Right lung (tissue), 5 donors: Measurements from ENCODE around the gene ZNF738. TPM values are rescaled to one million over a fixed set of nuclear protein-coding genes. Genes with fewer than 3 reads are reported as not detected.

ENCODE experiments used
- DNase-seq, 2 donors: peaks; one replicate each; pipeline ENCODE4 v3.0.0-alpha.2; 2013
- polyA plus RNA-seq, 5 donors: library from polyadenylated mRNA; unstranded; fragments of 120-200 nt; gene quantifications; one replicate each; pipeline versions ENCODE4 v1.2.1 to v1.2.3, GENCODE V29; 2013; ENCODE audit warnings: inconsistent platforms in 1 of 5, low replicate concordance in 1 of 5; ENCODE audit not compliant: insufficient read length in 5 of 5, insufficient read depth in 1 of 5

The ZNF738 gene
- polyA plus RNA-seq, 5 donors: 28.3 to 49.3 (median 40.4) TPM

DNA sequence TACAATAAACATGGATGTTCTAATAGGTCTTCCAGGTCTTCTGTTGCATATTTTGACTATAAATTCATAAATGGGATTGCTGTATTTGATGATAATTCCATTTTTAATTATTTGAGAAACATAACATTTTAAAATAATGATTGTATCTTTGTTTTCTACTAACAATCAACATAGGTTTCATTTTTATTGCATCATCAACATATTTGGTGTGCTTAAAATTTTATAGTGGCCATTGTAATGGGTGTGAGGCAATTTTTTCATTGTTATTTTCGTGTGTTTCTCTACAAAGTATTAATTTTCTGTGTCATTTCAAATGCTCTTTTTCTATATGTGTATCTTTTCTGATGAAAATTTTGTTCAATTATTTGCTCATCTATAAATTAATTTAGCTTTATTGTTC lies 51.4 kb downstream of the ZNF738 start:
- DNase-seq: no peak

DNA sequence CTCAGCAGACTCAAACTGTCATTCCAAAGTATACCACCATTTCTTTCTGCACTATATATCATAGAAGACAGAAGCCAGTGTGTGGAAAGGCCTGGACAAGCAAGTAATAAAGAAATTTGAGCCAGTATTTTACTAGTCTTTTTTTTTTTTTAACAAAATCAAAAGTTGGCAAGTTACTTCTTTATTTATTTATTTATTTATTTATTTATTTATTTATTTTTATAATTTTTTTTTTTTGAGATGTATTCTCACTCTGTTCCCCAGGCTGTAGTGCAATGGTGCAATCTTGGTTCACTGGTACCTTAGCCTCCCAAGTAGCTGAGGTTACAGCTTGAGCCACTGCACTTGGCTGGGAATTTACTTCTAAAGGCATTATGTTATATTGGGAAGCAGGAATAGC lies 63.4 kb downstream of the ZNF738 start:
- DNase-seq: no peak

DNA sequence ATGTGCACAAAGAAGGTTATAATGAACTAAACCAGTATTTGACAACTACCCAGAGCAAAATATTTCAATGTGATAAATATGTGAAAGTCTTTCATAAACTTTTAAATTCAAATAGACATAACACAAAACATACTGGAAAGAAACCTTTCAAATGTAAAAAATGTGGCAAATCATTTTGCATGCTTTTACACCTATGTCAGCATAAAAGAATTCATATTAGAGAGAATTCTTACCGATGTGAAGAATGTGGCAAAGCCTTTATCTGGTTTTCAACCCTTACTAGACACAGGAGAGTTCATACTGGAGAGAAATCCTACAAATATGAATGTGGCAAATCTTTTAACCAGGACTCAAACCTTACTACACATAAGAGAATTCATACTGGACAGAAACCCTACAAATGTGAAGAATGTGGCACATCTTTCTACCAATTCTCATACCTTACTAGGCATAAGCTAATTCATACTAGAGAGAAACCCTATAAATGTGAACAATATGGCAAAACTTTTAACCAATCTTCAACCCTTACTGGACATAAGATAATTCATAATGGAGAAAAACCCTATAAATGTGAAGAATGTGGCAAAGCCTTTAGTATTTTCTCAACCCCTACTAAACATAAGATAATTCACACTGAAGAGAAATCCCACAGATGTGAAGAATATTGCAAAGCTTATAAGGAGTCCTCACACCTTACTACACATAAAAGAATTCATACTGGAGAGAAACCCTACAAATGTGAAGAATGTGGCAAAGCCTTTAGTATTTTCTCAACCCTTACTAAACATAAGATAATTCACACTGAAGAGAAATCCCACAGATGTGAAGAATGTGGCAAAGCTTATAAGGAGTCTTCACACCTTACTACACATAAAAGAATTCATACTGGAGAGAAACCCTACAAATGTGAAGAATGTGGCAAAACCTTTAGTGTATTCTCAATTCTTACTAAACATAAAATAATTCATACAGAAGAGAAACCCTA lies 64.5 kb downstream of the ZNF738 start:
- DNase-seq: no peak

Other genes starting within 250 kb of the ZNF738 start
- gene ZNF431, start 217.0 kb upstream of the ZNF738 start, polyA plus RNA-seq: 10 to 100 TPM; 22.0 to 44.9 (median 39.2) TPM
- gene ZNF708, start 29.6 kb upstream of the ZNF738 start, polyA plus RNA-seq: 10 to 100 TPM; 13.6 to 28.8 (median 22.7) TPM
- gene ZNF493, start 38.1 kb downstream of the ZNF738 start, polyA plus RNA-seq: 10 to 100 TPM; 23.1 to 79.5 (median 35.6) TPM
- gene ZNF429, start 146.6 kb downstream of the ZNF738 start, polyA plus RNA-seq: 10 to 100 TPM; 19.5 to 29.8 (median 27.6) TPM